G401.6 (cell line): ENCODE measurements around the gene TBCD.
"Not testable (repeated sequence)": the region's sequence is repeated elsewhere in the genome, so short reads cannot be mapped to it uniquely, and the experiment has no call there.

Experiments
- FAIRE-seq: peaks from 2 replicates; lab custom pipeline; 2012; peaks lifted over from hg19 to GRCh38; lab: Jason Lieb, UNC

Gene TBCD

DNA sequence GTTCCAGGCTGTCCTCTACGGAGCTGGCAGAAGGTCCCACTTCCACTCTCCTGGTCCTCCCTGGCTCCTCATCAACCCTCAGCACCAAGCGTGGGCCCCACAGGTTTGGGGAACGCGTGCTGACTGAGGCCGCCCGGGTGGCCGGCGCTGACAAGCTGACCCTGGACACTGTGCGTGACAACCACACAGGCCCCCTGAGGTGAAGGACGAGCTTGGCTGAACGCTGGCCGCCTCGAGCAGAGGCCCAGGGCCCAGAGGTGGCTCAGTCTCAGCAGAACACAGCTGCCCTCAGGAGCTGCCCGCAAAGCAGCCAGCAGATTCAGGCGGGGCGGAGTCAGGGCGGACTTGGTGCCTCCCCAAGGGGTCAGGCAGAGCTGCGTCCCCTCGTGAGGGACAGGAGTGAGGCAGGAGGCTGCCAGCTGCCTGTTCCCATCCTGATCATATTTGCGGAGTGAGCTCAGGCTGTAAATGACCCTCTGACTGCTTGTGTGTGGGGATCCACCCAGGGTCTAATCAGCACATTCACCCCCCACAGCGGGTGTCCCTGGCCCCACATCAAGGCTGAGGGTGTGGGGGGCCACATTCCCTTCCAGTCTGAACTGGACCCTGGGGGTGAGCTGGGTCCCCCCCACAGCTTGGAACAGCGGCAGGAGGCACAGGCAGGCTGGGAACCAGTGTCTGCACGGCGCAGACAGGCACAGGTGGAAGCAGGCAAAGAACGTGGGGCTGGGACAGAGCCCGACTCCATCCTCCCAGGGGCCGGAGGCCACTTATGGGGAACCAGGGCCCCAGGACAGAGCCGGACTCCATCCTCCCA, 222.5 kb downstream of the TBCD start:
- FAIRE-seq, result no peak

DNA sequence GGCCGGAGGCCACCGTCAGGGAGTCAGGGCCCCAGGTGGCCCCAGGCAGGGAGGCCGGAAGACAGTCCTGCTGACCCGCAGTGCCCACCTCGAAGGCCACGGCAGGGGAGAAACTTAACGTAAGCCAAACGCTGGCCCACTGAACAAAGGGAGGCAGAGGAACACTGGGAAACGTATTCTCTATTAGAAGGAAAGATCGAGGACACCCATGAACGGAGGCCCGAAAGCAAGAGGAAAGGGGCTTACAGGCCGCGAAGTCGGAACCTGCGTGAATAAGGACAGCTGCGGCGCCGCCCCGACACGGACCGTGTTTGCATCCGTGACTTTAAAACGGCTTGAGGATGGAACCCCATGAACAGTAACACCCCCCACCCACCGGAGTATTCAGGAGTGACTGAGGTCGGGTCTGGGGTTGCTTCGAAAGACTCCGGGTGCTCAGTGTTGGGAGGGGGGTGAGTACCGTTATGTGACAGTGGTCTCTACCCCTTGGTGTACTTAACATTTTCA, 225.2 kb downstream of the TBCD start:
- FAIRE-seq, result no peak

DNA sequence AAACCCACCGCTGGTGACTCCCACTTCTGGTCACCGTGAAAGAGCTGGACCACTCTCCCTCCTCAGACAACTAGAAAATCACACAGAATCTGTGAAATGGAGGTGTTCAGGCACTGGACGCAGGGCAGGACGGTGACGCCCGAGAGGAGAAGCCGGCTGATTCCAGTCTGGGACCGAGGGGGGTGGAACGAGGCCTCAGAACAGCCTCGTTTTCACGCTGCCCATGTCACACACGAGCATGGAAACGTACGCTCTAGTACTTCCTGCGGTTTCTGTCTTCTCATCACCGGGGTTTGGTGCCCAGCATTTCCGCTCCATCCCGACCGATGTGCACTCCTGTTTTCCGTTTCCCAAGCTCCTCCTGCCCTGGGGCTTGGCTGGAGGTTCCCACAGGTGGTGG, 225.7 kb downstream of the TBCD start:
- FAIRE-seq, result no peak

DNA sequence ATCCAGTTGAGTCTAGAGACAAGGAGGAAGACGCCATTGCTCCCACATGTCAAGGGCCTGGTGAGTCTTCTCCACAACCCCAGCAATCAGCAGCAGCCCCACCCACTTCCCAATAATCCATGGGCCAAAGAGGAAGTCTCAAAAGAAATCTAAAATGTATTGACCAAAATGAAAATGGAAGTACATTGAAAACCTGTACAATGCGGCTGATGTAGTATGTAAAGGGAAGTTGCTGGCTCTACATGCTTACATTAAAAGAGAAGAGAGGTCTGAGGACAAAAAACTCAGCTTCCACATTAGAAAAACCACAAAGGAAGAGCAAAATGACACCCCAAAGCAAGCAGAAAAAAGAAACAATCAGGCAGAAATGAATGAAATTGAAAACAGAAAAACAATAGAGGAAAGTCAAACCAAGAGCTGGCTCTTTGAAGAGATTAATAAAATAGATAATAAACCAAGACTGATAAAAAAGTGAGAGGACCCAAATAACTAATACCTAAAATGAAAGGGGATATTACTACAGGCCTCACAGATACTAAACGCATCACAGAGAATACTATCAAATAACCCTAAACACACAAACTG, 227.0 kb downstream of the TBCD start:
- FAIRE-seq, result no peak

DNA sequence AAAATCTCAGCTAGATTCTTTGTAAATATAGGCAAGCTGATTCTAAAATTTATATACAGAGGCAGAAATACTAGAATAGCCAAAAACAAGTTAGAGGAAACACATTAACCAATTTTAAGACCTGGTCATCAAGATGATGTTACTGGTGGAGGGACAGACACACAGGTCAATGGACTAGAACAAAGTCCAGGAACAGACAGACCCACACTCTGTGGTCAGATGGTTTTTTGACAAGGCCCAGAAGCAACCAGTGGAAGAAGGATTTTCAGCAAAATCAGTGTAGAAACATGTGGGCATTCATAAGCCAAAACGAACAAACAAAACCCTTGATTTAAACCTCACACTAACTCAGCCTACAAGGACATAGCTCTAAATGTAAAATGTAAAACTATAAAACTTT, 227.9 kb downstream of the TBCD start:
- FAIRE-seq, result no peak

DNA sequence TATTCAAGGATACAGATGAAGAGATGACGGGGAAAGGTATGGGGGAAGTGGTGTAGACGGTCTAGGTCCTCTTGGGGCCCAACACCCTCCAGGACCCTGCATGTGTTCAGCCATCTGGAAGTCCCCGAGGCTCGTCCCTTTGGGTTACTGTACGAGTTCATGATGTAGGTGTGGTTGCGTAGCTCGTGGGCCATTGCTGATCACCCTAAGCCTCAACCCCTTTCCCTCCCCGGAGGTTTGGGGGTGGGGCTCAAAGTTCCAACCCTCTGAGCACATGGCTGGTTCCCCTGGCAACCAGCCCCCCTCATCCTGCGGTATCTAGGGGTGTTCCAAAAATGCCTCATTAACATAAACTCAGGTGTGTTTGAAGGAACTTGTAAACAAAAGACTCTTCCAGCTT, 228.8 kb downstream of the TBCD start:
- no peak for FAIRE-seq

DNA sequence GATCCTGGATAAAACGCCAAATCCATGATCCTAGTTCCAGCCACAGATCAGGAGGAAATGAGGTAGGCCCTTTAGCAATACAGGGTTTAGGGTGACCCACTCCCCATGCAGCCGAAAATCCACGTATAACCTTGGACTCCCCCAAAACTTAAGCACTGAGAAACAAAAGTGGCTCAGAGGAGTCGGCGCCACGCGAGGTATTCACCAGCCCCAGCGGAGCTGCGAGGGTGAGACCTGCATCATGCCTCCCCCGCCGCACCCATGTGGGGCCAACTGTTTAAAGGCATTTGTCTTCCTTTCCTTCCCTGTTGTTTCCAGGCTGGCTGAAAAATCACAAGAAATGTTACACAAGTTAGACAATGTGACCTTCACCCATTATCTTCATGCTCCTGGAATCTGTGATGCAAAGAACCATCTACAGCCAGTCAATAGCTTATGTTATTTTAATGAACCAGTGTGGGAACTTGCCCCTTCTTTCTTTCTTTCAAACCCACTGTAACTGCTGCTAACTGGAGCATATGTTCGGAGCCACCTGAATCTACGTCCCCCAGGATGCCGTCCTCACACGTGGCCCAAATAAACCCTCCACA, 229.4 kb downstream of the TBCD start:
- FAIRE-seq, result no peak

DNA sequence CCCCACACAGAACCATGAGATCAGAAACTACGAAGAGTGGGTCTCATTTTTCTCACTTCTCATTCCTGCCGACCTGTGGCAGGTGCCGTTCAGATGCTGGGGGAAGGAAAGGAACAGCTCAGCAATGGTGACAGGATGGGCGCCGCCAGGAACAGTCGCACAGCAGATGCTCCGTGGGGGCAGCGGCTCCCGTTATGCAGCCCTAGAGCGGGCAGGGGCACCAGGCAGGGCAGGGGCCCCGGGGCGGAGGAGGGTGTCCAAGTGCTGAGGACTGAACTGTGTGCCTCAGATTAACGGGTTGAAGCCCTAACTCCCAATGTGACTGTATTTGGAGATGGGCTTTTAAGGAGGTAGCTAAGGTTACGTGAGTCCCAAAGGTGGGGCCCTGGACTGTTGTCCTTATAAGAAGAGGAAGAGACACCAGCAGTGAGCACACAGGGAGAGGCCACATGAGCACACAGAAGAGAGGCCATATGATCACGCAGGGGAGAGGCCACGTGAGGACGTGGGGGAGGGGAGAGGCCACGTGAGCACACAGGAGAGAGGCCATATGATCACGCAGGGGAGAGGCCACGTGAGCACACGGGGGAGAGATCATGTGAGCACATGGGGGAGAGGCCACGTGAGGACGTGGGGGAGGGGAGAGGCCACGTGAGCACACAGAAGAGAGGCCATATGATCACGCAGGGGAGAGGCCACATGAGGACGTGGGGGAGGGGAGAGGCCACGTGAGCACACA, 231.8 kb downstream of the TBCD start:
- FAIRE-seq, result no peak

DNA sequence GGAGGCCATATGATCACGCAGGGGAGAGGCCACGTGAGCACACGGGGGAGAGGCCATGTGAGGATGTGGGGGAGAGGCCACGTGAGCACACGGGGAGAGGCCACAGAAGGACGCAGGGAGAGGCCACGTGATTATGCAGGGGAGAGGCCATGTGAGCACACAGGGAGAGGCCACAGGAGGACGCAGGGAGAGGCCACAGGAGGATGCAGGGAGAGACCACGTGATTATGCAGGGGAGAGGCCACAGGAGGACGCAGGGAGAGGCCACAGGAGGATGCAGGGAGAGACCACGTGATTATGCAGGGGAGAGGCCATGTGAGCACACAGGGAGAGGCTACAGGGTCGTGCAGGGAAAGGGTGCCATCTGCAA, 232.4 kb downstream of the TBCD start:
- FAIRE-seq, result not testable (repeated sequence)

DNA sequence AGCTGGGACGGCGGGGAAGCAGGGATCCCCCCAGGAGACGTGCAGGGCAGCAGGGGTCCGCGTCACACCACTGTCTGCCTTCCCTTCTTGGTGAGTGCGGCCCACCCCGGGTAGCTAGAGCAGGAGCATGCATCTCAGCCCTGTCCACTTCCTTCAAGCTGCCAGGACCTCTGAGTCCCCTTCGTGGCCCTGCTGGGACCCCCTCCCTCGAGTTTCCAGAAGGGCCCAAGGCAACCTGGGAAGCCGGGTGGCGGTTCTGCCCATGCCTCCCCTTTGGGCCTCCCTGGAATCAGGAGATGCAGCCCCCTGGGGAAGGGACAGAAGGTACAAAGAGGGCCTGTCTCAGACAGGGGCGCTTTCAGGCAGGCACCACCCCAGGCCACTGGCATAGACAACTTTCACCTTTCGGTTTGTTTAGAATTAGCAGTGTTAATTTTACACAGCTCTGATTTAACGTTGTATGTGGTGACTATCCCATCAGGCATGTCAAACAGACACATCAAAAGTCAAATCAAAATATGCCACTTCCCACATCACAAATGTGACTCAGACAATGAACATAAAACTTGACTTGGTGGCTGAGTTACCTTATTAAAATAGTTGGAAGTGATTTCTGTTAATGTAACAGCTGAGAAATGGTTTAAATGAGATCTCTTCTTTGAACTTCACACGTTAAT, 233.0 kb downstream of the TBCD start:
- FAIRE-seq, result no peak

DNA sequence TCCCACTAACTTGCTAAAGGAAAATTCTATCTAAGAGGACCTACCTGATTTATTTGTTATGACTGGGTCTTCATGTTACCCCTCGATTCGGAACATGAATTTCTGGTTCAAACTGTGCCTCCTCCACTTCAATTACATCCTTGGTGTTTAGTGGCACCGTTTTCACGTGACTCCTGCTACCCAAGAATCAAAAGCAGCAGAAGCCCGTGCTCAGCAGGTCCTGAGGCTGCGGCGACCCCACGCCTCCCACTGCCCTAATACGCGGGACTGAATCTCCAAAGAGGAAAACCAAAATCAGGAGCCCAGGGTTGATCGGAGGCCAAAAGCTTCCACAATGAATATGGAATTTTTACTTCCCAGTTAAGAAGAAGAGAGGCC, 233.6 kb downstream of the TBCD start:
- FAIRE-seq, result no peak

DNA sequence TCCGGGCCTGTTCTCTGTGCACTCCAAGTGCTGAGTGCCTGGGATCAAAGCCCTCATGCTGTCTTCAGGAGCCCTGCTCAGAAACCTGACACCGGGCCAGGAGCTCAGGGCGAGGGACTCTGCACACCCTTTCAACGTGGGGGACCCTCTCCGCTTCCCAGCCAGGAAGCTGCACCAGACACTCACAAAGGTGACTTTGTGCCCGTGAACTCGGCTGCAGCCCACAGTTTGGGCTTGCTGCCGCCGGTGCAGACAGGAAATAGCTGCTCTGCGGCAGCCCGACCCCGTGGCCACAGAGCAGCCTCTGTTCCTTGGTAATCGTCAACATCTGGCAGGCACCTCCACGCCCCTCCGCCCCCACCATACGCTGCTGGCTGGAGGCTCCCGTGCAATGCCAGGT, 234.1 kb downstream of the TBCD start:
- FAIRE-seq, result no peak

DNA sequence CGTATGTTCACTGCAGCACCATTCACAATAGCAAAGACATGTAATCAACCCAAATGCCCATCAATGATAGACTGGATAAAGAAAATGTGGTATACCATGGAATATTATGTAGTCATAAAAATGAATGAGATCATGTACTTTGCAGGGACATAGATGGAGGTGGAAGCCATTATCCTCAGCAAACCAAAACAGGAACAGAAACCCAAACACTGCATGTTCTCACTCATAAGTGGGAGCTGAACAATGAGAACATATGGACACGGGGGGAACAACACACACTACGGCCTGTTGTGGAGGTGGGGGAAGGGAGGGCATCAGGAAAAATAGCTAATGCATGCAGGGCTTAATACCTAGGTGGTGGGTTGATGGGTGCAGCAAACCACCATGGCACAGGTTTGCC, 237.2 kb downstream of the TBCD start:
- FAIRE-seq, result not testable (repeated sequence)

DNA sequence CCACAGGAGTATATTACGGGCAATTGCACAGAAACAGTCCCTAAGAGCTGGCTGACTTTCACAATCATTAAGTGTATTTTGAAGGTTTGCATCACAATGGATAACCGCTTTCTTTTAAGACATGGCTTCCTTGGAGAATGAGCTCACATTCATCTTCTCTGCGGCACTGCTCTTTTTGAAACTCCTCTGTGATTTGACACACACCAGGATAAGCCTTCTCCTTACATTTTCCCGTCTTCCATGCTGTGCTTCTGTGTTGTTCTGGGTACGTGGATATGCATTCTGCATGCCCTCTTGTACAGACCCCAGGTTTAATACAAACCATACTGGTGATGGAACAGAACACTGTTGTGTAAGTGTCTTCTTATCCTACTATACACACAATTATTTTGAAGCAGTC, 238.0 kb downstream of the TBCD start:
- no peak for FAIRE-seq

DNA sequence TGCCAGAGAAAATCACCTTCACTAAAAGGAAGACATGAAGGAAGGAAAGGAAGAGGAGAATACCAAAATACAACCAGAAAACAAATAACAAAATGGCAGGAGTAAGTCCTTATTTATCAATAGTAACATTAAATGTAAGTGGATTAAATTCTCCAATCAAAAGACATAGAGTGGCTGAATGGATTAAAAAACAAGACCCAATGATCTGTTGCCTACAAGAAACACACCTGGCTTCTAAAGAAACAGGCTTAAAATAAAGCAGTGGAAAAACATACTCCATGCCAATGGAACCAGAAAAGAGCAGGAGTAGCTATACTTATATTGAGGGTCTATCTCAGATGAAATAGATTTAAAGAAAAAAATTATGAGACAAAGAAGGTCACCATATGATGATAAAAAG, 241.1 kb downstream of the TBCD start:
- FAIRE-seq, result no peak
